NCI-H524 (cell line): ENCODE results near the gene ZBTB44.
"Not testable (repeated sequence)": the region's sequence is repeated elsewhere in the genome, so short reads cannot be mapped to it uniquely, and the experiment has no call there.

Source experiments
- DNase-seq, 2 experiments: peaks; one replicate each; lab custom pipeline; 2025; lab: John Stamatoyannopoulos, UW

Gene ZBTB44, protein sequence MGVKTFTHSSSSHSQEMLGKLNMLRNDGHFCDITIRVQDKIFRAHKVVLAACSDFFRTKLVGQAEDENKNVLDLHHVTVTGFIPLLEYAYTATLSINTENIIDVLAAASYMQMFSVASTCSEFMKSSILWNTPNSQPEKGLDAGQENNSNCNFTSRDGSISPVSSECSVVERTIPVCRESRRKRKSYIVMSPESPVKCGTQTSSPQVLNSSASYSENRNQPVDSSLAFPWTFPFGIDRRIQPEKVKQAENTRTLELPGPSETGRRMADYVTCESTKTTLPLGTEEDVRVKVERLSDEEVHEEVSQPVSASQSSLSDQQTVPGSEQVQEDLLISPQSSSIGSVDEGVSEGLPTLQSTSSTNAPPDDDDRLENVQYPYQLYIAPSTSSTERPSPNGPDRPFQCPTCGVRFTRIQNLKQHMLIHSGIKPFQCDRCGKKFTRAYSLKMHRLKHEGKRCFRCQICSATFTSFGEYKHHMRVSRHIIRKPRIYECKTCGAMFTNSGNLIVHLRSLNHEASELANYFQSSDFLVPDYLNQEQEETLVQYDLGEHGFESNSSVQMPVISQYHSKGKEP

DNA sequence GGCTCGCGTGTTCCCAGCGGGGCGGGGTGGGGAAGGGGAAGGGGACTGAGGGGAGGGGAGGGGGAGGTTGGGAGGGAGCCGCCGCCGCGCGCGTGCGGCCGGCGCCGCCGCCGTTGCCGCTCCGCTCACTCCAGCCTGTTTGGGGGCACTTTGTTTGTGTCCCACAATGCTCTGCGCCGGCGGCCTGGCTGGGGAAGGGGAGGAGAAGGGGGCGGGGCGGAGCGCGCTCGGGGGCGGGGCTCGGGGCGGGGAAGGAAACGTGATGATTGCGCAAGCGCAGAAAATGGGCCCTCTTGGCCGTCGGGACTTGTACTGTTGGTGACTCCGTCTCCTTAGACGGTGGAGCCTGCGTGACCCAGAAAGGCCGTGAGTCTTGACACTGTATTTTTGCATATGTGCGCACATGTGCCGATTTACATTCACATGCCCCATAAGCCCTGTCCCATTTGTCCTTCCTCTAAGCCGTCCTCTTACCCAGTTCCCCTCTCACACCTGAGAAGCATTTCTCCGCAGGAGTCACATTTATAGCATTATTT lies at the start of gene ZBTB44:
Gene ZBTB44, minus strand, starts transcription at position 168 of the 536 bp plus-strand sequence. CDS start 53,044 bp downstream, outside the sequence.
- peak; percentile 59 to 81 for DNase-seq

DNA sequence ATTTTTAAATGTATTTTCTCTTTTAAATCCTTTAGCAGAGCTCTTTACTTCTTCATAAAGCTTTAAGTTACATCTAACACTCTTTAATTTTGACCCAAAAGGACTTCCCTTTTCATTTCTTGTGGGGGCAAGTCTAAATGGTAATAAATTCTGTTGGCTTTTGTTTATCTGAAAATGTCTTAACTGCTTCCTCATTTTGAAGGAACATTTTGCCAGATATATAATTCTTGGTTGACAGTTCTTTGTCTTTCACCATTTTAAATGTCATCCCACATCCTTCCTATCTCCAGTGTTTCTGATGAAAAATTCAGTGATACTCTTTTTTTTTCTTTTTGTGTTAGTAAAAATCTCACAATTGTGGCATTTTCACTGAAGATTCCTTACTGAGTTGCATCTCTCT lies 44.7 kb upstream of the ZBTB44 start:
- DNase-seq, result no peak

DNA sequence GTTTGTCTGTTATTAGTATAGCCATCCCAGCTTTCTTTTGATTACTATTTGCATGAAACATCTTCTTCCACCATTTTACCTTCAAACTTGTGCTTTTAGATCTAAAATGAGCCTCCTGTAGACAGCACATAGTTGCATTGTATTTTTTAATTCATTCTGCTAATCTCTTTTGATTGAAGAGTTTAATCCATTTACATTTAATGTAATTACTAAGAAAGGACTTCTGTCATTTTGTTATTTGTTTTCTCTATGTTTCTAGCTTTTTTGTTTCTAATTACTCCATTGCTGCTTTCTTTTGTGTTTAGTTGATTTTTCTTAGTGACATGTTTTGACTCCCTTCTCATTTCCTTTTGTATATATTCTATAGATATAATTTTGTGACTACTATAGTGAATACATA lies 43.7 kb upstream of the ZBTB44 start:
- no peak for DNase-seq

DNA sequence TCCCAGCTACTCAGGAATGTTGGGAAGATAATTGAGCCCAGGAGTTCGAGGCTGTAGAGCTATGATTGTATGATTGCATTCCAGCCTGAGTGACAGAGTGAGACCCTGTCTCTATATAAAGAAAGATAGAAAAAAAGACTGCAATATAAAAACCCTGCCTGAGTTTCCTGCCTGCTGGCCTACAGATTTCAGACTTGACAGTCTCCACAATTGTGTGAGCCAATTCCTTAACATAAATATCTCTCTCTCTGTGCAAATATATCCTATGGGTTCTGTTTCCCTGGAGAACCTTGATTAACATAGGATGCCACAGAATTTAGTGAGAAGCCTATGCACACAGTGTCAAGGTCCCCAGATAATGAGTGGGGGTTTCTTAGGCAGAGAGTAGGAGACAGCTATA lies 32.5 kb upstream of the ZBTB44 start:
- DNase-seq, result no peak

DNA sequence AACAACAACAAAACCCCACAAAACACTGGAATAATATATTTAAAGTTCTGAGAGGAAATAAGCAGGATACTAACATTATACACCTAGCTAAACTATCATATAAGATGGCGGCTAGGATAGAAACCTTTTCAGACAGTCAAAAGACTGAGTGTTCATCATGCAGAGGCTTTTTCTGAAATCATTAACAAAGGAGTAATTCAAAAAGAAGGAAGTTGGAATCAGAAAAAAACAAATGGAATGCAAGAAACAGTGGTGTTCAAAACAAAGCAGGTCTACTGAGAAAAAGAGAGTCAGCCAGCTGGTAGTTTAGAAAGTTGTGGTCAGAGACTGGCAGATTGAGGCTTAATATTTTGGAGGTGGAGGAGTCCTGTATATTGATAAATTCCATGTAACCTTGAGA lies 30.1 kb upstream of the ZBTB44 start:
- no peak for DNase-seq

DNA sequence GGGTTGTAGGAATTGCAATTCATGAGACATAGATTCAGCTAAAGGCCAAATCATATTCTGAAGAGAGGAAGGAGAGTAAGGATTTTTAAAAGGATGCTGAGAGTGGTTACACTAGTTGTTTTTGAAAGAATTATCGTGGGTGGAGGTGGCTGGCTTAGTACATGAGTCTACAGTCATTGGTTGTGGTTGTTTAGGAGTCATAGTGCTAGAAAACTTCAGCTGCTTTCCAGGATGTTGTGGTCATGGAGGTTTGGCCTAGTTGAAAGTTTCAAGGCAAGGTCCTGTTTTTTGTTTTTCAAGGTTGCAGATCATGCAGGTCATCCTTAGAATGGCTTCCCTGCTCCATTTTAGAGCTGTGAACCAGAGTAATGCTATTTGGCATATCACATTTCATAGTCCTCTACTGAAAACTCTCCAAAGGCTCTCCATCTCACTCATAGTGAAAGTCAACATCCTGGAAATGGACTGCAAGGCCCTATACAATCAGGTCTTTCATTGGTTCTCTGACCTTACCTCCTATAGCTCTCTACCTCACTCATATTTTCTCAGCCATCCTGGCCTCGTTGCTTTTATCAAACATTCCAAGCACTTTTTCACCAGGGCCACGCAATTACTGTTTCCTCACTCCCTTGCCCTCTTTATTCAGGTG lies 26.1 kb upstream of the ZBTB44 start:
- DNase-seq, result no peak

DNA sequence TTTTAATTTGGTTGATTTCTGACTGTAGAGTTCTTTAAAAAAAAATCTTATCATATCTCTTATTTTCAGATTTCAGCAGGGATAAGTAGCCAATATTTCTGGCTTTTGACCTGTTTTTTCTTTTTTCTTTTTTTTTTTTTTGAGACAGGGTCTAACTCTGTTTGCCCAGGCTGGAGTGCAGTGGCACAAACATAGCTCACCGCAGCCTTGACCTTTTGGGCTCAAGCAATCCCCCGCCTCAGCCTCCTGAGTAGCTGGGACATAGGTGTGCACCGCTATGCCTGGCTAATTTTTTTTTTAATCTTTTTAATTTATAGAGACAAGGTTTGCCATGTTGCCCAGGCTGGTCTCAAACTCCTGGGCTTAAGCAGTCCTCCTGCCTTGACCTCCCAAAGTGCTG lies 23.9 kb upstream of the ZBTB44 start:
- no peak for DNase-seq

DNA sequence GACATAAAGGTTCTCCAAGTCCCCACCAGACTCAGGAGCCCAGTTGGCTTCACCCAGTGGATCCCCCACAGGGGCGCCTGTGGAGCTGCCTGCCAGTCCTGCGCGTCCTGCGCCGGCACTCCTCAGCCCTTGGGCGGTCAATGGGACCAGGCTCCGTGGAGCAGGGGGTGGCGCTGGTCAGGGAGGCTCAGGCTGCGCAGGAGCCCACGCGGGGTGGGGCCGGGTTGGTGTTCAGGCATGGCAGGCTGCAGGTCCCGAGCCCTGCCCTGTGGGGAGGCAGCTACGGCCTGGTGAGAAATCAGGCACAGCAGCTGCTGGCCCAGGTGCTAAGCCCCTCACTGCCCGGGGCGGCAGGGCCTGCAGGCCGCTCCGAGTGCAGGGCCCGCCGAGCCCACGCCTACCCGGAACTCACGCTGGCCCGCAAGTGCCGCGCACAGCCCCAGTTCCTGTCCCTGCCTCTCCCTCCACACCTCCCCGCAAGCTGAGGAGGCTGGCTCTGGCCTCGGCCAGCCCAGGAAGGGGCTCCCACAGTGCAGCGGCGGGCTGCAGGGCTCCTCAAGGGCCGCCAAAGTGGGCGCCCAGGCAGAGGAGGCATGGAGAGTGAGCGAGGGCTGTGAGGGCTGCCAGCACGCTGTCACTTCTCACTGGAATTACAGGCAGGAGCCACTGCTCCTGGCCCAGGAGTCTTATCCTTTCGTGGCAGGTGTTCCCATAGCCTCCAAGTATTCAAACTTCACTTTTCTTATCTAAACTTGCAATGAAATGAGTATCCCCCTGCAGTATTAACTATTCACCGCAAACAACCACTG lies 22.8 kb upstream of the ZBTB44 start:
- no peak for DNase-seq

DNA sequence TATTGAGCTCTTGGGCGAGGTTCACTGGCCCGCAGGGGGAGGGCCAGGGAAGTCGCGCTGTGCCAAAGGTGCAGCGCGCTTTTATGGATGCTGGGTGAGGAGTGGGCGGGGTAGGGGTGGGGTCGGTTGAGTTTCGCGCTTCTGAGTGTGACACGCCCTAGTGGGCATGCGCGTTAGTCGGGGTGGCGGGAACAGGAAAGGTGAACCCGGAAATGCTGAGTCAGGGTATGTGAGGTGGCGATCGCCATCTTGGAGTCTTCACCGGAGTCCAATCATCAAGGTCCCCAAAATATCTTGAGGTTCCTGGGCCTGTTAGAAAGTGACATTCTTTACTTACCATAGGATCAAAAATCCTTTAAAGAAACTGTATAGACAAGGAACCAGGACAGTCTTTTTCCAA lies 16.7 kb upstream of the ZBTB44 start:
- DNase-seq, result not testable (repeated sequence)

DNA sequence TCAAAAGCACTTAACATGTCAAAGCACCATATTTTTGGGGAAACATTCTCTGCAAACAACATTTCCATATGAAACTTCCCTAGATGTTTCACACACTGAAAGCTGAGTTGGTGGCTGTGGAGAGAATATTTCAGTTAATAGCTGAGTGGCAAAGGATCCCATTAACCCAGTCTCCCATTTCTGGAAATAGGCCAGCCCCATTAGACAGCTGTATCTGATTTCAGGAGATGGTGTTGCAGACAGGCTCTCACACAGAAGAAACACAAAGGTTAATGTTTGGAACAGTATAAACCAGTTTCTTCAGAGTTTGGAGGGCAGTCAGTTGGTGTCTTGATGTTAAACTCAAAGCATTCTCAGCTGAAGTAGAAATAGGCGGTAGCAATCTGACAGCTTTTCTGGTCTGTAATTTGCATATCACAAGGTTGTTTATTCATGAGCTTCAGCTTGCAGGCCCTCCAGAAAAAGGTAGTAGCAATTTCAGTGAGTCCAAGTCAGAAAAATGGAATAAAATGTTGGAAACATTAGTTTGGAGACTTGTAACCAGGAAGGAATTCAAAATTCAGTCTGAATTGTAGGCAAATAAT lies 15.5 kb upstream of the ZBTB44 start:
- no peak for DNase-seq

DNA sequence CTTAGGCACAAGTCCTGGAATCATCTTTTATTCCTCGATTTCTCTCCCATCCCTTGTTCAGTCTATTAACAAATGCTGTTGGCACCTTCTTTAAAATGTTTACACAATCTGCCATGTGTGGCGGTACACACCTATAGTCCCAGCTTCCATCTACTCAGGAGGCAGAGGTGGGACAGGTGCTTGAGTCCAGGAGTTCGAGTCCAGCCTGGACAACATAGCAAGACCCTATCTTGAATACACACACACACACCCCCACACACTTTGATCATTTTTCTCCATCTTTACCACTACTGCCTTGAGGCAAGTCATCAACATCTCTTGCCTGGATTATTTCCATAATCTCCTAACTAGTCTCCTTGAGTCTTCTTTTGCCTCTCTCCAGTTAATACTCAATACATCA lies 13.7 kb upstream of the ZBTB44 start:
- DNase-seq, result no peak

DNA sequence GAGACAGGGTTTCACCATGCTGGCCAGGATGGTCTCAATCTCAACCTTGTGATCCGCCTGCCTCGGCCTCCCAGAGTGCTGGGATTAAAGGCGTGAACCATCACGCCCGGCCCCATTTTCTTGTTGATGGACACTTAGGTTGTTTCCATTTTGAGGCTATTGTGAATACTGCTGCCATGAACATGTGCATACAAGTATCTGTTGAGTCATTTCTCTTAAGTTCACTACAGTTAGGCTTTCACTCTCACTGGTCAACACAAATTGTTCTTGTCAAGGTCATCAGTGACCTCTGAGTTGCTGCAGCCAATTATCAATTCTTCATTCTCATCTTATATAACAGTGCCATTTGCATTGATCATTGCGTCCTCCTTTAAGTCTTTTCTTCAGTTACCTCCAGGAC lies 13.0 kb upstream of the ZBTB44 start:
- no peak for DNase-seq

DNA sequence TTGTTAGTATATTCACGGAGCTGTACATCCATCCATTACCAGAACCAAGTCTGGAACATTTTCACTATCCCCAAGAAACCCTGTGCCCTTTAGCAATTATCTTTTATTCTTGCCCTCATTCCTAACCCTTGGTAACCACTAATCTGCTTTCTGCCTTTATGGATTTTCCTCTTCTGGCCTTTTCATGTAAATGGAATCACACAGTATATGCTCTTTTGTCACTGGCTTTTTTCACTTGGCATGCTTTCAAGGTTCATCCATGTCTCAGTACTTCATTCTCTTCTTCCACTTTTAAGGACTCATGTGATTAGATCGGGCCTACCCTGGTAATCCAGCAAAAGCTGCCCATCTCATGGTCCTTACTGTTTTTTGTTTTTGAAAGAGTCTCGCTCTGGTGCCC lies 11.0 kb upstream of the ZBTB44 start:
- no peak for DNase-seq

DNA sequence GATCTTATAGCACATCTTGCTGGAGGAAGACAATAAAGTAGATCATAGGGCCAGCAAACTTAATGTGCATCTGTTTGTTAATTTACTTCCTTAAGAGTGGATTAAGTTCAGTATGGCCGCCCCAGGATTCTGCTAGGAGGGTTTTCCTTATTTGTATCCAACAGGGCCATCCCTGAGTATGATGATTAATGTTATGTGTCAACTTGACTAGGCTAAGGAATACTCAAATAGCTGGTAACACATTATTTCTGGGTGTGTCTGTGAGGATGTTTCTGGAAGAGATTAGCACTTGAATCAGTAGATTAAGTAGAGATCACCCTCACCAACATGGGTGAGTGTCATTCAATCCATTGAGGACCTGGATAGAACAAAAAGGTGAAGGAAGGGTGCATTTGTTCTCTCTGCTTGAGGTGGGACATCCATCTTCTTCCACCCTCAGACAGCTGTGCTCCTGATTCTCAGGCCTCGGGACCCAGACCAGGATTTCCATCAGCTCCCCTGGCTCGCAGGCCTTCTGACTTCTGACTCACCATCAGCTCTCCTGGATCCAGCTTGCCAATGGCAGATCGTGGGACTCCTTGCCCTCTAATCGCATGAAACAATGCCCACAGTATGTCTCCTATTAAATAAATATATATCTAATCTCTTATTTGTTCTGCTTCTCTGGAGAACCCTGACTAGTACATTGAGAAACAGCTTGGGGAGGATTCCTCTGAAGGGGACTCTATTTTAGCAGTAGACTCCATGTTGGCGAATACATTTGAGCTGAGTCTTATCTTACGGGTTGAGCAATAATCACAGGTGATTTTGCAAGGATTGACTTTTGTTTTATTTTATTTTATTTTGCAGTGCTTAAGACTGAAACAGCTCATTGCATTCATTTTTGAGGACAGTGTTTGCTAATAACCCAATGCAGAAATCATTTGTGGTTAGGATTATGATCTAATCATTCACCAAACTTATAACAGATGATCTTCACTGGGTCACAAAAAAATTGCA lies 9.0 kb upstream of the ZBTB44 start:
- DNase-seq, result no peak

DNA sequence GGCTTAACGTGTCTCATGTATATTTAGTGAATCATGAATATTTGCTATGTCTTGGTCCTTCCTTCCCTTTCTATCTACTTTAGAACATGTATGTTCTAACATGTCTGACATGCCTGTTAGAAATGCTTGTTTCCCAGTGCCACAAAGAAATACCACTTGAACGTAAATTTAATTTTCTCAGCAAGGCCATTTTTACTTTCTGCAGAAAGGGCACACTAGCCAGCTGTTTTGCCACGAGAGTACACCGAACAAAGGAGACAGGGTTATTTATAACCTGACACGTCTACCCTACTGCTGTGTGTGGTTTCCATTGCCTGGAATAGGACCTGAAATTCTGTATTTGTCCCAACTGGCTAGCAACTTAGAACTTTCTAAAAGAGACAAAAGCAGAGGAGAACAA lies 7.4 kb upstream of the ZBTB44 start:
- no peak for DNase-seq

DNA sequence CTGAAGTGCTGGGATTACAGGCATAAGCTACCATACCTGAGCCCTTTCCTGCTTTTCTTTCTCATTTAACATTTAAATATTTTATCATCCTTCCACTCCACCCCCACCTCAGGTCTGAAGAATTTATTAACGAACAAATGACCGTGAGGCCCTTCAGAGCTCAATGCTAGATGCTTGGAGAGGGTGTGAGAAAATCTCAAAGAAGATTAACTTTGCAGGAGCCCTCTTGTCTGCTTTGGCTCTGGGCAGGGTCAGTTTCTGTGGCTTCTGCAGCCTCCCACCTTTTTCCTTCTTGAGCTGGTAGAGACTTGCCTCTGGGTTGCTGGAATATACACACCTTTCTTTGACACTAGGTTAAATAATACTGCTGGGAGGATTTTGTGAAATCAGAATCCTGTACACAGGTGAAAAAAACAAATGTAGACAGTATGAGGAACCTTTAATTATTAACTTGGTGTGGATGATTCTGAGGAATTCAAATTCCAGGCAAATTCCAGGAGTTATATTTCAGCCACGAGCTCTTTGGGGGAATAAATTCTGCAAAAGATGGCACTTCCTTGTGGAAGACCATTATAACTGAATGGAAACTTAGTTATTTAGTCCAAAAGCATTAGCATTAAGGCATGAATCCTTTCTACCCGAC lies 3.4 kb upstream of the ZBTB44 start:
- DNase-seq, result peak in 1 of 2 experiments; percentile 12

DNA sequence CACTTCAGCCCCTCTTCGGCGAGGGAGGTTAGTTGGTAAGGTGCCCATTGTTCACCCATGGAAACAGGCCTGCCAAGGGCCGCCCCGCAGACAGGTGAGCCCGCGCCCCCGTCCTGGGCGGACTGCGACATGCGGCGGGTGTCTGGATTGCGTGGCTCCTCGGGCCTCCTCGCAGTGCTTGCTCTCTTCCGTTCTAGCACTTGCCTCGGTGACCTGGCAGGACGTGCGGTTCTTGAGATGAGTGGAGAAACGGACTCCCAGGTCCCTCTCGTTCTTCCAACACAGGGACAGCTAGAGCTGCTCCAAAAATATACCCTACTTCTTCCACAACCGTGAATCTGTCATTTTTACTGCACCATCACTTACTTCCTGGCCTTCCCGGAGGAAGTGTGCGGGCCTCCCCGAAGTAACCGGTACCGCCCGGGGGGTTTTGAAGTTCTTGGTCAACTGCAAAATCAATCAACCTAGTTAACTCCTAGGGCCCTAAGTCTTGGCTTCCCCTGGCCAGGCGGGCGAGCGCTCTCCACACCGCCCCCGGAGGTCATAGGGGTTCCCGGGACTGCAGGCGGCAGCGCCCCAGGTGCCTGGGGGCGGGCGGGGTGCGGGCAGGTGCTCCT lies 745 bp upstream of the ZBTB44 start:
- no peak for DNase-seq

DNA sequence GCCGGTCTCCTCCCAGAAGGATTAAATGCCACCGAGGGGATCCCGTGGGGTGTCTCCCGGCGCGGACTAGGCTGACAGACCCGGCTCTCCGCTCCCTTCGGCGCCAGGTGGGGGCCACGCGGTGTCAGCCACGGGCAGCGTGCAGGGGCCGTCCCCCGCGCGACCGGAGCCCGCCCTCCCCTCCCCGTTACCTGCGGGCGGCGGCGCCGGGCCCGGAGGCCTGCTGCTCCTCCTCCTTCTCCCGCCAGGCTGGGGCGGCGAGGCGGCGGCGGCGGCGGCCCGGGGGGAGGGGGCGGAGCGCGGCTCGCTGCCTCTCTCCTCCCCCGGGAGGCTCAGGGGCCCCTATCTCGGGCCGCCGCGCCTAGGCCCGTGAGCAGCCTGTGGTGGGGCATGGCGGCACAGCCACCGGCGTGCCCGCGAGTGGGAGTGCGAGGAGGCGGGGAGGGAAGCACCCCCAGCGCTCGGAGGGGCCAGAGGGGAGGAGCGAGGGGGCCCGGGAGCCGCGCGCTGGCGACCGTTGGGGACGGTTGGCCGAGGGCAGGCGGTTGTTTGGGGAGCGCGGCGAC lies 450 bp downstream of the ZBTB44 start:
- DNase-seq, result peak; percentile 44 to 53
